Suprapubic skin (tissue), 4 donors: ENCODE results near the gene SLC24A1. TPM values are rescaled to one million over a fixed set of nuclear protein-coding genes. Genes with fewer than 3 reads are reported as not detected.
"Not testable (repeated sequence)": the region's sequence is repeated elsewhere in the genome, so short reads cannot be mapped to it uniquely, and the experiment has no call there.

Experiments used
- DNase-seq, 2 donors: peaks; one replicate each; pipeline ENCODE4 v3.0.0-alpha.2; 2019; ENCODE audit warnings: low spot score in 2 of 2
- H3K27ac ChIP-seq: fragments of 200-600 bp; sonication (generic); one replicate; pipeline ENCODE4 v1.5.1; 2019
- H3K27me3 ChIP-seq: fragments of 200-600 bp; sonication (generic); one replicate; pipeline ENCODE4 v1.5.1; 2019
- H3K36me3 ChIP-seq: fragments of 200-600 bp; sonication (generic); one replicate; pipeline ENCODE4 v1.5.1; 2019
- H3K4me1 ChIP-seq: fragments of 200-600 bp; sonication (generic); one replicate; pipeline ENCODE4 v1.5.1; 2019
- H3K4me3 ChIP-seq: fragments of 200-600 bp; sonication (generic); one replicate; pipeline ENCODE4 v1.5.1; 2019; ENCODE audit warnings: mild to moderate bottlenecking
- H3K9me3 ChIP-seq: fragments of 200-600 bp; sonication (generic); one replicate; pipeline ENCODE4 v1.5.1; 2019
- EP300 ChIP-seq: sonication (generic); formaldehyde crosslinking; IDR thresholded peaks from one replicate; pipeline ENCODE4 v1.6.1; 2017; ENCODE audit warnings: antibody characterized with exemption
- POLR2A ChIP-seq, 2 donors: fragments of 450-650 bp; IDR thresholded peaks; one replicate each; pipeline ENCODE4 v1.6.1; 2017; ENCODE audit warnings: antibody characterized with exemption in 2 of 2, mild to moderate bottlenecking in 2 of 2, moderate library complexity in 2 of 2
- POLR2AphosphoS5 ChIP-seq, 3 donors: sonication (generic); formaldehyde crosslinking; IDR thresholded peaks; one replicate each; pipeline ENCODE4 v1.6.1; 2017; ENCODE audit warnings: antibody characterized with exemption in 3 of 3
- WGBS: methylation state at CpG from one replicate; pipeline ENCODE4 v1.1.5; 2018; 5-methylcytosine and 5-hydroxymethylcytosine counted together
- total RNA-seq, 4 donors: library from RNA; depleted of rRNA; stranded (reverse); fragments of >200 nt; gene quantifications; one replicate each; pipeline ENCODE4 v1.1.0, GENCODE V29; 2016
- TF ChIP-seq, protein P1 (sequence below), 2 donors: fragments of 200-600 bp in 1 of 2; fragments of 450-650 bp in 1 of 2; sonication (generic) in 1 of 2; IDR thresholded peaks; one replicate each; pipeline ENCODE4 v1.5.1; 2016 to 2019; ENCODE audit warnings: antibody characterized with exemption in 2 of 2, mild to moderate bottlenecking in 1 of 2, moderate library complexity in 1 of 2

The SLC24A1 gene
- total RNA-seq, 4 donors from 2014 or later, result 4.5 to 14.0 (median 9.4) TPM

DNA sequence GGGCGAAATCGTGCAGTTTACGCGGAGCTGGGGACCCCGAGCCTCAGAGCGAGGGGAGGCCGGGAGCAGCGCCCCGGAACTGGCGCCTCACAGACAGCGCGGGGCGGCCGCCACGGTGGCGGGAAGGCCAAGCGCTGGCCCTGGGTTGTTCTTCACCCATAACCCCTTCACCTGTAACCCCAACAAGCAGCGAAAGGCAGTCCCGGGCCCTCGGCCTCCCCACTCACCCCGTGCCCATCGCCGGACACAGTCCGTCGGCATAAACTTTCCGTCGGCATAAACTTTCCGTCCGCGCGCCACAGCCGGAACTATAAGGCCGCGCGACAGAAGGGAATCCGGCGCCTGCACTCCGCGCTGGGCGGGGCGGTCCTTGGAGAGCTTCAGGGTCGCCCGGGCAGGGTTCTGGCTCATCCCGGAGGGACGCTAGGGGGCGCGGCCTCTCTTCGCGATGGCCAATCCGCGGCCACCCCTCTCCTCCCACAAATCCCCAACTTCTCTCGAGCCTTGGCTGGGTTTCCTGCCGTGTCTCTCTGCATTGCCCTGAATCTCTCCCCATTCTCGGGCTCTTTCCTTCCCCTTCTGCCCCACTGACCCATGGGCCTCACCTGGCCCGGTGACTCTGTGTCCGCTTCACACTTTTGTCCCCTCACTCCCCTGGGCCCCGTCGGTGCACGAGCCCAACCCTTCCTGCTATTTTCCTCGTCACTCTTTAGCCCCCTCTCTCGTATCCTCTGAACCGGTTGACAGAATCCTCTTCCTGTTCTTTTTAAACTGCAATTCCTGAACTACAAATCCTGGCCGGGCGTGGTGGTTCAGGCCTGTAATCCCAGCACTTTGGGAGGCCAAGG, 10.6 kb upstream of the SLC24A1 start, which contains the start of gene INTS14:
INTS14 (minus strand) TSS at position 261 of the 848 bp plus-strand sequence. CDS start 3,751 bp downstream, outside the sequence.
- Histone ChIP-seq H3K4me1 (peaks cover 39% of the 10 kb centered on the region), H3K9me3 (no peaks in the 10 kb centered on the region), H3K4me3 (peak within 1 kb of the TSS; percentile 71), H3K36me3 (peaks cover 3% of the 10 kb centered on the region), H3K27me3 (no peaks in the 10 kb centered on the region), H3K27ac (peak within 1 kb of the TSS; percentile 94)
- peak; percentile 98 for DNase-seq
- under 1% methylated on average over 54 of the region's 64 CpGs for WGBS
- TF ChIP-seq, protein P1, sequence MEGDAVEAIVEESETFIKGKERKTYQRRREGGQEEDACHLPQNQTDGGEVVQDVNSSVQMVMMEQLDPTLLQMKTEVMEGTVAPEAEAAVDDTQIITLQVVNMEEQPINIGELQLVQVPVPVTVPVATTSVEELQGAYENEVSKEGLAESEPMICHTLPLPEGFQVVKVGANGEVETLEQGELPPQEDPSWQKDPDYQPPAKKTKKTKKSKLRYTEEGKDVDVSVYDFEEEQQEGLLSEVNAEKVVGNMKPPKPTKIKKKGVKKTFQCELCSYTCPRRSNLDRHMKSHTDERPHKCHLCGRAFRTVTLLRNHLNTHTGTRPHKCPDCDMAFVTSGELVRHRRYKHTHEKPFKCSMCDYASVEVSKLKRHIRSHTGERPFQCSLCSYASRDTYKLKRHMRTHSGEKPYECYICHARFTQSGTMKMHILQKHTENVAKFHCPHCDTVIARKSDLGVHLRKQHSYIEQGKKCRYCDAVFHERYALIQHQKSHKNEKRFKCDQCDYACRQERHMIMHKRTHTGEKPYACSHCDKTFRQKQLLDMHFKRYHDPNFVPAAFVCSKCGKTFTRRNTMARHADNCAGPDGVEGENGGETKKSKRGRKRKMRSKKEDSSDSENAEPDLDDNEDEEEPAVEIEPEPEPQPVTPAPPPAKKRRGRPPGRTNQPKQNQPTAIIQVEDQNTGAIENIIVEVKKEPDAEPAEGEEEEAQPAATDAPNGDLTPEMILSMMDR (IDR thresholded peaks at IDR 0.05), result peak in 1 of 2 donors; percentile 63
- no peak for TF ChIP-seq EP300
- TF ChIP-seq POLR2A (IDR thresholded peaks at IDR 0.05), result peak in 1 of 2 donors; percentile 69
- peak; percentile 54 to 99 (median 92) for TF ChIP-seq POLR2AphosphoS5 (IDR thresholded peaks at IDR 0.05)

DNA sequence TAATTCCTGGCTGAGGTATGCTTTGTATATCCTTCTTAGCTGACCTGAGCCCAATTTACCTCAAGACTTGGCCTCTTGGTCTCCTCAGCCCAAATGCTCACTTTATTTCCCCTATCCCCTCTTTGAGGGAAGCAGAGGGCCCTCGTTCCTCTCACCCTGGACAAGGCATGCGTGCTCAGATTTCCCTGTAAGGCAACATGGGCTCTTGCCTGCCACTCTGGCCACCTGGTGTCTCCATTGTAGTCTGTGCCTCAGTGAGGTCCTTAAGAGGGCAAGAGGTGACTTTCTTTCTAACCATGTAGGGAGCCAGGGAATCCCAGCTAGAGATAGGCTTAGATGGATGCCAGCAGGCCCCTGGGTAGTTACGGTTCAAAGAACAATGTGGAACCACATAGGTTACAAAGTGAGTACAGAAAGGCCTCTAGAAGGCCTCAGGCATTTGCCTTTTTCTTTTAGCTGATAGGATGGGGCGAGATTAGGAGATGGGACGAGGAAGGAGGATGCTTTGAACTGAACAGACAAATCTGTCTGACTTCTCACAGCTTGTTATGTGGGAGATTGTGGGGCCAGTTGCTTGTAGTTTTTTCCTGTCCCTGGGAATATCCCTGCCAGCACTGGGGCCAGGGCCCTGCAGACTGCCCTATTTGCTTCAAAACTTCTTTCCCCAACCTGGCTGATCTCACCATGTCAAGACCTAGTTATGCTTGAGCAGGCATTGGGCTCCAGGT, 9.7 kb upstream of the SLC24A1 start:
- Histone ChIP-seq H3K27ac (peak overlapping the region; percentile 94), H3K4me1 (peaks cover 39% of the 10 kb centered on the region), H3K9me3 (no peaks in the 10 kb centered on the region), H3K4me3 (peak overlapping the region; percentile 71), H3K36me3 (peaks cover 3% of the 10 kb centered on the region), H3K27me3 (no peaks in the 10 kb centered on the region)
- TF ChIP-seq POLR2AphosphoS5 (IDR thresholded peaks at IDR 0.05), result no peak
- no peak for TF ChIP-seq EP300
- no peak for TF ChIP-seq POLR2A (IDR thresholded peaks at IDR 0.05)
- TF ChIP-seq, protein P1 (IDR thresholded peaks at IDR 0.05), result no peak
- no peak for DNase-seq
- WGBS, result 75% methylated on average over 5 of the region's 5 CpGs

DNA sequence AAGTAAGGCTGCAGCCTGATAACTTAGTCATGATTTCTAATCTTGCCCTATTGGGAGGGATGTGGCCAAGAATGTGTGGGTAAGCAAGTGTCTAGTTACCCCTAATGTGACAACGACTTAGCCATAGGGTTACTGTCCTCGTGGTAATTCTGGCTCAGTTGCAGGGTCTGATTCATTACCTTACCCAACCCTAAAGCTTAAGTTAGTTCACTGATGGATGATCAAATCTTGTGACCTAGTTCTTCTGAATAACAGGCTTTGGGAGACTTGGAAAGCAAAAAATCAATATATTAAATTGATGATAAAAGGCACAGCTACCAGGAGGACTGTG, 9.2 kb upstream of the SLC24A1 start:
- no peaks in the 10 kb centered on the region for H3K36me3 ChIP-seq
- WGBS, result 68% methylated on average over 2 of the region's 2 CpGs
- TF ChIP-seq POLR2AphosphoS5 (IDR thresholded peaks at IDR 0.05) (no peak), POLR2A (IDR thresholded peaks at IDR 0.05) (no peak), EP300 (no peak)
- TF ChIP-seq, protein P1 (IDR thresholded peaks at IDR 0.05), result no peak
- H3K4me3 ChIP-seq, result peak overlapping the region; percentile 71
- no peaks in the 10 kb centered on the region for H3K27me3 ChIP-seq
- H3K4me1 ChIP-seq, result peaks cover 39% of the 10 kb centered on the region
- DNase-seq, result no peak
- H3K9me3 ChIP-seq, result no peaks in the 10 kb centered on the region
- H3K27ac ChIP-seq, result peak overlapping the region; percentile 94

DNA sequence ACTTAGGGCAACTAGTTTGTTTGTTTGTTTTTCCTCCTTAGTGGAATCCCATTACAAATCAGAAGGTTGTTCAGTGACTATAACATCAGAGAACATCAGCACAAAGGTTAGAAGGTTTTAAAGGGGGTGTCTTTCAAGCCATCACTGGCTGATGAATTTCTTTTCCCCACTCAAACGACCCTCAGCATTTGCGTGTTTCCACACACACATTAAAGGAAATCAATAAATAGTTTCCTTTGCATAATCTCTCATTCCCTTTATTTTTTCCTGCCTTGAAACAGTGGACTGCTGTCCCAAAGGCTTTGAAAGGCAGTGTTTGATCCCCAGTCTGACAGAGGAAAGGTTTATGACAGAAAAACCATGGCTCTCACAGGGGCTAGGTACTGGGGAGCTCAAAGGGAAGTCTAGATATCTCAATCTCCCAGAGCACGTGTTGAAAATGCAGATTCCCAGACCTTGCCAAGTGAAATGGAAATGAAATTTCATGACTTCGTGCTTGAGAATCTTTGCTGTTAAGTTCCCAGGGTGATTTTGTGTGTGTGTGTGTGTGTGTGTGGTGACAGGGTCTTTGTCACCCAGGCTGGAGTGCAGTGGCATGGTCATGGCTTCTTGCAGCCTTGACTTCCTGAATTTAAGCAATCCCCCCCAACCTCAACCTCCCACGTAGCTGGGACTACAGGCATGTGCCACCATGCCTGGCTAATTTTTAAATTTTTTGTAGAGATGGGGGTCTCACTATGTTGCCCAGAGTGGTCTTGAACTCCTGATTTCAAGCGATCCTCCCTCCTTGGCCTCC, 8.6 kb upstream of the SLC24A1 start:
- no peak for TF ChIP-seq EP300
- TF ChIP-seq, protein P1 (IDR thresholded peaks at IDR 0.05), result no peak
- TF ChIP-seq POLR2AphosphoS5 (IDR thresholded peaks at IDR 0.05), result no peak
- TF ChIP-seq POLR2A (IDR thresholded peaks at IDR 0.05), result no peak
- 78% methylated on average over 6 of the region's 6 CpGs for WGBS
- Histone ChIP-seq H3K9me3 (no peaks in the 10 kb centered on the region), H3K4me3 (no peak overlapping the region), H3K27ac (no peak overlapping the region), H3K4me1 (peaks cover 39% of the 10 kb centered on the region), H3K36me3 (no peaks in the 10 kb centered on the region), H3K27me3 (no peaks in the 10 kb centered on the region)
- no peak for DNase-seq

DNA sequence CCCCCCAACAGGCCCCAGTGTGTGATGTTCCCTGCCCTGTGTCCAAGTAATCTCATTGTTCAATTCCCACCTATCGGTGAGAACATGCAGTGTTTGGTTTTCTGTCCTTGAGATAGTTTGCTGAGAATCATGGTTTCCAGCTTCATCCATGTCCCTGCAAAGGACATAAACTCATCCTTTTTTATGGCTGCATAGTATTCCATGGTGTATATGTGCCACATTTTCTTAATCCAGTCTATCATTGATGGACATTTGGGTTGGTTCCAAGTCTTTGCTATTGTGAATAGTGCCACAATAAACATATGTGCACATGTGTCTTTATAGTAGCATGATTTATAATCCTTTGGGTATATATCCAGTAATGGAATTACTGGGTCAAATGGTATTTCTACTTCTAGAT, 5.9 kb upstream of the SLC24A1 start:
- not testable (repeated sequence) for H3K27me3 ChIP-seq, H3K4me3 ChIP-seq, DNase-seq, H3K27ac ChIP-seq, H3K36me3 ChIP-seq, H3K9me3 ChIP-seq
- WGBS, result 90% methylated on average over 1 of the region's 1 CpG
- peaks cover 20% of the 10 kb centered on the region for H3K4me1 ChIP-seq
